Loucy (cell line): ENCODE measurements around the gene SNAI1.
"Not testable (repeated sequence)": the region's sequence is repeated elsewhere in the genome, so short reads cannot be mapped to it uniquely, and the experiment has no call there.

ENCODE experiments used
- H2AFZ ChIP-seq: fragments of 200-600 bp; sonication (generic); 2 replicates; pipeline ENCODE4 v1.6.0; 2016; ENCODE audit warnings: antibody characterized with exemption, mild to moderate bottlenecking, low read length, moderate library complexity
- H3F3A ChIP-seq: fragments of 200-600 bp; 2 replicates; pipeline ENCODE4 v1.6.0; 2016; ENCODE audit warnings: antibody characterized with exemption, low read depth, mild to moderate bottlenecking
- H3K27me3 ChIP-seq: fragments of 200-600 bp; sonication (generic); 2 replicates; pipeline ENCODE4 v1.6.1; 2014; ENCODE audit warnings: low read length, mild to moderate bottlenecking; ENCODE audit not compliant: insufficient read depth, poor library complexity, severe bottlenecking
- H3K36me3 ChIP-seq: fragments of 200-600 bp; sonication (generic); 2 replicates; pipeline ENCODE4 v1.6.1; 2016; ENCODE audit warnings: low read length; ENCODE audit not compliant: insufficient read depth
- H3K4me1 ChIP-seq: fragments of 200-600 bp; sonication (generic); 2 replicates; pipeline ENCODE4 v1.5.1; 2014; ENCODE audit warnings: low read length, mild to moderate bottlenecking; ENCODE audit not compliant: insufficient read depth, poor library complexity, severe bottlenecking
- H3K4me2 ChIP-seq: fragments of 200-600 bp; sonication (generic); 2 replicates; pipeline ENCODE4 v1.6.0; 2014; ENCODE audit warnings: antibody characterized with exemption, low read length, low read depth, mild to moderate bottlenecking; ENCODE audit not compliant: poor library complexity, severe bottlenecking
- H3K4me3 ChIP-seq: fragments of 200-600 bp; sonication (generic); 2 replicates; pipeline ENCODE4 v1.5.1; 2014; ENCODE audit warnings: low read length, mild to moderate bottlenecking, mixed read lengths; ENCODE audit not compliant: poor library complexity, severe bottlenecking
- H3K79me2 ChIP-seq: fragments of 200-600 bp; sonication (generic); 2 replicates; pipeline ENCODE4 v1.6.1; 2014; ENCODE audit warnings: low read length; ENCODE audit not compliant: insufficient read depth
- H3K9ac ChIP-seq: fragments of 200-600 bp; sonication (generic); 2 replicates; pipeline ENCODE4 v1.6.0; 2014; ENCODE audit warnings: mild to moderate bottlenecking, low read depth, low read length, moderate library complexity; ENCODE audit not compliant: poor library complexity, severe bottlenecking
- H3K9me2 ChIP-seq: fragments of 200-600 bp; sonication (generic); replicated peaks from 2 replicates; pipeline ENCODE4 v1.6.1; 2016; ENCODE audit warnings: low read depth, low read length, mixed read lengths
- H3K9me3 ChIP-seq: fragments of 200-600 bp; sonication (generic); 2 replicates; pipeline ENCODE4 v1.6.1; 2014; ENCODE audit warnings: mild to moderate bottlenecking, antibody characterized with exemption, low read length, low read depth; ENCODE audit not compliant: insufficient read depth
- H4K20me1 ChIP-seq: fragments of 200-600 bp; sonication (generic); 2 replicates; pipeline ENCODE4 v1.6.0; 2014; ENCODE audit warnings: antibody characterized with exemption, low read length, mild to moderate bottlenecking; ENCODE audit not compliant: insufficient read depth, poor library complexity, severe bottlenecking
- EZH2phosphoT487 ChIP-seq: fragments of 200-600 bp; IDR thresholded peaks from 2 replicates; pipeline ENCODE4 v1.6.1; 2018; ENCODE audit warnings: antibody characterized with exemption, mild to moderate bottlenecking, moderate library complexity, borderline replicate concordance
- TF ChIP-seq, protein P1 (sequence below): fragments of 200-600 bp; sonication (generic); conservative IDR thresholded peaks from 2 replicates; pipeline ENCODE4 v1.5.1; 2014; ENCODE audit warnings: mild to moderate bottlenecking, antibody characterized with exemption, low read length

SNAI1 gene

DNA sequence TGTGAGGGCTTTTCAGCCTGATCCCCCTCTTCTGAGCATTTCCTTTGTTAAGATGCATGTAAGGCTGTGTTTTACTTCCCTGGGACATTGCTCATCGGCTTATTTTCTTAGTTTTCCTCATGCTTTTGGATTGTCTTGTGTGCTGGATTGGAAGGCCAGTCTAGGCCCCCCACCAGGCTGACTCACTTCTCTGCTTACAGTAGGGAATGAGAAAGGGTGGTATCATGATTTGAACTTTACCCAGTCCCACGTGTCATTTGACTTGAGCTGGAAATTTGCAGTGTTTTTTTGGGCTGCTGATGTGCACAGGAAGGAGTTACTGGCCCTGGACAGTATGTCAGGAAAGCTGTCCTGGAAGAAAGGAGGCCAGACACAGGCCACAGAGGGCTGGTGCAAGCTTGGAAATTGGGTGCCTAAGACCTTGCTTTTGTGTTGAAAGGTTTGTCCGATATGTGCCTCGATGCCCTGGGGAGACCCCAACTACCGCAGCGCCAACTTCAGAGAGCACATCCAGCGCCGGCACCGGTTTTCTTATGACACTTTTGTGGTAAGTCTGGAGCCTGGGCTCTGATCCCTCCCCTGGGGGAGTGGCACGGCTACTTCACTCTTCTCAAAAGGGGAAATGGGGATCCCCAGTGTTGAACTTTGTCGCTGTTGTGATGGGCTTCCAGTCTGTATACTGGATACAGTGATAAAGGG, 33.8 kb upstream of the SNAI1 start:
- no peak overlapping the region for H3K9ac ChIP-seq
- H3K9me3 ChIP-seq: no peaks in the 10 kb centered on the region
- no peak overlapping the region for H3K4me3 ChIP-seq
- H2AFZ ChIP-seq: no peak overlapping the region
- H3K27me3 ChIP-seq: no peaks in the 10 kb centered on the region
- no peaks in the 10 kb centered on the region for H3F3A ChIP-seq
- H3K9me2 ChIP-seq: no peaks in the 10 kb centered on the region
- TF ChIP-seq, protein P1, sequence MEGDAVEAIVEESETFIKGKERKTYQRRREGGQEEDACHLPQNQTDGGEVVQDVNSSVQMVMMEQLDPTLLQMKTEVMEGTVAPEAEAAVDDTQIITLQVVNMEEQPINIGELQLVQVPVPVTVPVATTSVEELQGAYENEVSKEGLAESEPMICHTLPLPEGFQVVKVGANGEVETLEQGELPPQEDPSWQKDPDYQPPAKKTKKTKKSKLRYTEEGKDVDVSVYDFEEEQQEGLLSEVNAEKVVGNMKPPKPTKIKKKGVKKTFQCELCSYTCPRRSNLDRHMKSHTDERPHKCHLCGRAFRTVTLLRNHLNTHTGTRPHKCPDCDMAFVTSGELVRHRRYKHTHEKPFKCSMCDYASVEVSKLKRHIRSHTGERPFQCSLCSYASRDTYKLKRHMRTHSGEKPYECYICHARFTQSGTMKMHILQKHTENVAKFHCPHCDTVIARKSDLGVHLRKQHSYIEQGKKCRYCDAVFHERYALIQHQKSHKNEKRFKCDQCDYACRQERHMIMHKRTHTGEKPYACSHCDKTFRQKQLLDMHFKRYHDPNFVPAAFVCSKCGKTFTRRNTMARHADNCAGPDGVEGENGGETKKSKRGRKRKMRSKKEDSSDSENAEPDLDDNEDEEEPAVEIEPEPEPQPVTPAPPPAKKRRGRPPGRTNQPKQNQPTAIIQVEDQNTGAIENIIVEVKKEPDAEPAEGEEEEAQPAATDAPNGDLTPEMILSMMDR: no peak
- TF ChIP-seq EZH2phosphoT487: no peak
- no peak overlapping the region for H3K4me2 ChIP-seq
- H3K79me2 ChIP-seq: peaks cover 11% of the 10 kb centered on the region
- H3K4me1 ChIP-seq: peaks cover 2% of the 10 kb centered on the region
- peaks cover 89% of the 10 kb centered on the region; the same call in 1 of the 2 replicates for H3K36me3 ChIP-seq
- peaks cover 23% of the 10 kb centered on the region for H4K20me1 ChIP-seq

DNA sequence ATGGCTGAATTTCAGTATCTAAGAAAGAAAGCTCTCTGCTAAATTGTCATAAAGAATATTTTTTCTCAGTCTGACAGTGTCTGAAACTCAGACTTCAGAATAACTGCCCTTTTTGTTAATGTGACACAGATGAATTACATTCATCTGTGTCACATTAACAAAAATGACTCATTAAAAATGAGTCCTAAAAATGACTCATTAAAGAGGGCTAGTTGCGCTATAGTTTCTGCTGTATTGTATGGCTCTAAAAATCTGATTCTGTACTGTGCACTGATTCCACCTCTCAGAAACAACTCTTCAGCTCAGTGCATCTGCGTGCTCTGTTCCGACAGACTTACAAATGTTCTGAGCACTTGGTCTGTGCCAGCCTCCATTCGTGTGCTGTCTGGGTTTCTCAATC, 31.6 kb upstream of the SNAI1 start:
- H3F3A ChIP-seq: no peaks in the 10 kb centered on the region
- H3K4me3 ChIP-seq: no peak overlapping the region
- no peak overlapping the region for H3K4me2 ChIP-seq
- H3K27me3 ChIP-seq: no peaks in the 10 kb centered on the region
- no peak overlapping the region for H3K9ac ChIP-seq
- no peaks in the 10 kb centered on the region for H3K4me1 ChIP-seq
- H3K9me2 ChIP-seq: no peaks in the 10 kb centered on the region
- H3K9me3 ChIP-seq: no peaks in the 10 kb centered on the region
- H4K20me1 ChIP-seq: peaks cover 18% of the 10 kb centered on the region
- no peak overlapping the region for H2AFZ ChIP-seq
- TF ChIP-seq, protein P1: no peak
- no peak for TF ChIP-seq EZH2phosphoT487
- peaks cover 89% of the 10 kb centered on the region; the same call in 1 of the 2 replicates for H3K36me3 ChIP-seq
- H3K79me2 ChIP-seq: no peaks in the 10 kb centered on the region; the same call in none of the 2 replicates

DNA sequence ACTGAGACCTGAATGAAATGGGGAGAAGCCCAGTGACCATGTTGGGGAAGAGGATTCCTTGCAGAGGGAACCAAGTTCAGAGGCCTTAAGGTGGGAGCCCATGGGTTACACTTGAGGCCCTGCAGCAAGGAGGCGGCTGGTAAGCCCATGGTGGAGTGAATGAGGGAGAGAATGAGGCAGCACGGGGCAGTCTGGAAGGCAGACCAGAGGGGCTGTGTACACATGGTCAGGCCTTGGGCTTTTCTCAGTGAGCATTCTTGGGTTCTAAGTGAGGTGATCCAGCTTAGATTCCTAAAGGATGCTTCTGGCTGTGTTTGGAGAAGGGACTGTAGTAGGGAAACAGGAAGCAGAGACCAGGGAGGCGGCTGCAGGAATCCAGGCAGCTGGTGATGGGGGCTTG, 27.6 kb upstream of the SNAI1 start:
- Histone ChIP-seq H3K9ac (no peak overlapping the region), H3F3A (no peaks in the 10 kb centered on the region), H3K9me2 (no peaks in the 10 kb centered on the region), H4K20me1 (peaks cover 14% of the 10 kb centered on the region), H3K9me3 (no peaks in the 10 kb centered on the region), H3K79me2 (no peaks in the 10 kb centered on the region), H3K27me3 (no peaks in the 10 kb centered on the region), H3K4me1 (no peaks in the 10 kb centered on the region), H2AFZ (no peak overlapping the region), H3K36me3 (peaks cover 71% of the 10 kb centered on the region; the same call in 1 of the 2 replicates), H3K4me3 (no peak overlapping the region), H3K4me2 (no peak overlapping the region)
- TF ChIP-seq, protein P1: no peak

DNA sequence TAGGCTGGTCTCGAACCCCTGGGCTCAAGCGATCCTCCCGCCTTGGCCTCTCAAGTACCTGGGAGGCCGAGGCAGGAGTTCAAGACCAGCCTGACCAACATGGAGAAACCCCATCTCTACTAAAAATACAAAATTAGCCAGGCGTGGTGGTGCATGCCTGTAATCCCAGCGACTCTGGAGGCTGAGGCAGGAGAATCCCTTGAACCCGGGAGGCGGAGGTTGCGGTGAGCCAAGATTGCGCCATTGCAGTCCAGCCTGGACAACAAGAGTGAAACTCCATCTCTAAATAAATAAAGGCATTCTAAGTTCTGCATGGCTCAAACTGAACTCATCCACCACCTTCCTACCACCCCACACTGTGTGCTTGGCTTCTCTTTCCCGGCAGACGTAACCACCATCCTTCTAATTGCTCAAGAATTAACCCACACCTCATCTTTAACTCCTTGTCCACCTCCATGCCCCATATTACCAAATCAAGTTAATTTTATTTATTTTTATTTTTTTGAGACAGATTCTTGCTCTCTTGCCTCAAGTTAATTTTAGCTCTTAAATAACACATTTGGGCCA, 26.9 kb upstream of the SNAI1 start:
- not testable (repeated sequence) for H3K27me3 ChIP-seq, H2AFZ ChIP-seq, H3K4me1 ChIP-seq, H3K9me2 ChIP-seq, H3K9me3 ChIP-seq, H3K79me2 ChIP-seq, H3K4me2 ChIP-seq, H3K9ac ChIP-seq, H3K4me3 ChIP-seq, H3F3A ChIP-seq
- Histone ChIP-seq H4K20me1 (peaks cover 14% of the 10 kb centered on the region), H3K36me3 (peaks cover 63% of the 10 kb centered on the region; the same call in 1 of the 2 replicates)
